Neuronal stem cell (in vitro differentiated cells): ENCODE measurements around the gene FGF1.

Experiments used
- DNase-seq: peaks from one replicate; pipeline ENCODE4 v3.0.0-alpha.2; 2013; ENCODE audit warnings: low spot score
- H2AFZ ChIP-seq: one replicate; pipeline ENCODE4 v1.6.1; 2013; ENCODE audit warnings: mild to moderate bottlenecking, low read length, inconsistent platforms
- H2AK5ac ChIP-seq: 2 replicates; pipeline ENCODE4 v1.6.1; 2013; ENCODE audit warnings: low read depth, mild to moderate bottlenecking, inconsistent platforms, low read length, moderate library complexity, mixed read lengths
- H2BK120ac ChIP-seq: 2 replicates; pipeline ENCODE4 v1.6.1; 2013; ENCODE audit warnings: low read depth, mild to moderate bottlenecking, inconsistent platforms, low read length, moderate library complexity, mixed read lengths
- H2BK12ac ChIP-seq: one replicate; pipeline ENCODE4 v1.6.1; 2013; ENCODE audit warnings: low read length, inconsistent platforms
- H2BK15ac ChIP-seq: 2 replicates; pipeline ENCODE4 v1.6.1; 2013; ENCODE audit warnings: mild to moderate bottlenecking, low read length, inconsistent platforms, mixed read lengths
- H2BK5ac ChIP-seq: one replicate; pipeline ENCODE4 v1.6.1; 2013; ENCODE audit warnings: inconsistent platforms, mild to moderate bottlenecking, low read length, moderate library complexity
- H3K14ac ChIP-seq: one replicate; pipeline ENCODE4 v1.6.1; 2013; ENCODE audit warnings: low read length, inconsistent platforms
- H3K18ac ChIP-seq: 2 replicates; pipeline ENCODE4 v1.6.1; 2013; ENCODE audit warnings: low read length, inconsistent platforms
- H3K23ac ChIP-seq: 2 replicates; pipeline ENCODE4 v1.6.1; 2013; ENCODE audit warnings: low read depth, mild to moderate bottlenecking, mixed read lengths, low read length, inconsistent platforms; ENCODE audit not compliant: poor library complexity
- H3K27ac ChIP-seq: replicated peaks from 3 replicates; pipeline ENCODE4 v1.5.1; 2013; ENCODE audit warnings: low read length, inconsistent platforms
- H3K27me3 ChIP-seq, 3 experiments: 2 replicates each; pipeline ENCODE4 v1.6.1; 2013; ENCODE audit warnings: low read length in 3 of 3, mild to moderate bottlenecking in 2 of 3, inconsistent platforms in 1 of 3, low read depth in 1 of 3, mixed read lengths in 1 of 3, moderate library complexity in 1 of 3; ENCODE audit not compliant: control insufficient read depth in 3 of 3, insufficient read depth in 3 of 3
- H3K36me3 ChIP-seq, 2 donors: replicated peaks in 1 of 2; 2 replicates each; pipeline ENCODE4 v1.6.1; 2013; ENCODE audit warnings: low read length in 2 of 2; ENCODE audit not compliant: control insufficient read depth in 2 of 2, insufficient read depth in 2 of 2
- H3K4ac ChIP-seq: 2 replicates; pipeline ENCODE4 v1.6.1; 2013; ENCODE audit warnings: inconsistent platforms, mild to moderate bottlenecking, low read length, moderate library complexity
- H3K4me1 ChIP-seq, 2 donors: 1 replicate in 1 of 2; 2 replicates in 1 of 2; pipeline ENCODE4 v1.6.1; 2013; ENCODE audit warnings: low read length in 2 of 2, low read depth in 1 of 2; ENCODE audit not compliant: control insufficient read depth in 2 of 2, insufficient read depth in 1 of 2
- H3K4me2 ChIP-seq: one replicate; pipeline ENCODE4 v1.6.1; 2013; ENCODE audit warnings: mild to moderate bottlenecking, low read length, inconsistent platforms; ENCODE audit not compliant: insufficient read depth, poor library complexity, severe bottlenecking
- H3K4me3 ChIP-seq, 2 donors: 2 replicates each; pipeline ENCODE4 v1.5.1; 2013; ENCODE audit warnings: low read length in 2 of 2, mild to moderate bottlenecking in 2 of 2, inconsistent platforms in 1 of 2, moderate library complexity in 1 of 2
- H3K79me1 ChIP-seq: one replicate; pipeline ENCODE4 v1.6.1; 2013; ENCODE audit warnings: low read depth, mild to moderate bottlenecking, inconsistent platforms, low read length, moderate library complexity
- H3K9ac ChIP-seq: one replicate; pipeline ENCODE4 v1.6.1; 2013; ENCODE audit warnings: mild to moderate bottlenecking, low read depth, low read length, inconsistent platforms; ENCODE audit not compliant: poor library complexity
- H3K9me3 ChIP-seq, 2 donors: replicated peaks in 1 of 2; 2 replicates each; pipeline versions ENCODE3 to v1.6.1; 2013; ENCODE audit warnings: low read length in 2 of 2, mild to moderate bottlenecking in 2 of 2, inconsistent platforms in 1 of 2, low read depth in 1 of 2, mixed read lengths in 1 of 2, moderate library complexity in 1 of 2; ENCODE audit not compliant: control insufficient read depth in 2 of 2, insufficient read depth in 1 of 2
- H4K8ac ChIP-seq: one replicate; pipeline ENCODE4 v1.6.1; 2013; ENCODE audit warnings: low read depth, mild to moderate bottlenecking, inconsistent platforms, low read length, moderate library complexity
- H4K91ac ChIP-seq: one replicate; pipeline ENCODE4 v1.6.1; 2013; ENCODE audit warnings: low read length, low read depth, mild to moderate bottlenecking, inconsistent platforms; ENCODE audit not compliant: poor library complexity
- WGBS, 2 donors: extraction: QIAGEN DNeasy Blood & Tissue Kit; methylation state at CpG; one replicate each; pipeline ENCODE4 v1.1.7; 2013; ENCODE audit warnings: missing lambda C conversion rate in 2 of 2, mixed read lengths in 1 of 2; ENCODE audit not compliant: insufficient read length in 2 of 2, insufficient replicate concordance in 1 of 2; ENCODE audit errors: extremely low coverage in 2 of 2; 5-methylcytosine and 5-hydroxymethylcytosine counted together

FGF1 gene

GRCh38 chr5:142611154-142611553 lies 74.7 kb downstream of the FGF1 start:
- H2AFZ ChIP-seq, result peak overlapping the region; percentile 0
- no peak overlapping the region for H3K23ac ChIP-seq
- peak; percentile 42 for DNase-seq
- H3K18ac ChIP-seq, result no peak overlapping the region
- peaks cover 0 to 2% of the 10 kb centered on the region in 2 donors for H3K4me1 ChIP-seq
- H3K4me3 ChIP-seq, result no peak overlapping the region
- no peak overlapping the region for H4K91ac ChIP-seq
- no peaks in the 10 kb centered on the region for H3K27me3 ChIP-seq
- H3K4ac ChIP-seq, result no peak overlapping the region
- no peak overlapping the region for H3K9ac ChIP-seq
- H2BK15ac ChIP-seq, result no peak overlapping the region
- H4K8ac ChIP-seq, result no peak overlapping the region
- H3K36me3 ChIP-seq, result no peaks in the 10 kb centered on the region
- H3K9me3 ChIP-seq, result no peaks in the 10 kb centered on the region
- H3K27ac ChIP-seq, result no peak overlapping the region
- H3K79me1 ChIP-seq, result no peaks in the 10 kb centered on the region
- H3K4me2 ChIP-seq, result no peak overlapping the region
- no peak overlapping the region for H2BK12ac ChIP-seq
- no peak overlapping the region for H2BK5ac ChIP-seq
- WGBS, 2 donors, result no CpG with 5 or more reads among the region's 8 CpGs
- H2AK5ac ChIP-seq, result no peak overlapping the region
- H2BK120ac ChIP-seq, result no peak overlapping the region
- no peak overlapping the region for H3K14ac ChIP-seq

- H3K36me3 ChIP-seq, result no peaks in the 10 kb centered on the region
- H3K27me3 ChIP-seq, result no peaks in the 10 kb centered on the region
- DNase-seq, result no peak
- H3K9me3 ChIP-seq, result no peaks in the 10 kb centered on the region
- H2BK12ac ChIP-seq, result no peak overlapping the region
- H3K14ac ChIP-seq, result peak overlapping the region; percentile 48
- H4K8ac ChIP-seq, result no peak overlapping the region
- peak overlapping the region; percentile 0 for H2AFZ ChIP-seq
- H3K4ac ChIP-seq, result no peak overlapping the region
- no peak overlapping the region for H3K27ac ChIP-seq
- H2BK120ac ChIP-seq, result no peak overlapping the region
- no peak overlapping the region for H2BK5ac ChIP-seq
- H2AK5ac ChIP-seq, result no peak overlapping the region
- no peak overlapping the region for H3K4me2 ChIP-seq
- no CpG with 5 or more reads among the region's 6 CpGs for WGBS, 2 donors
- no peak overlapping the region for H2BK15ac ChIP-seq
- H4K91ac ChIP-seq, result no peak overlapping the region
- H3K9ac ChIP-seq, result no peak overlapping the region
- H3K4me1 ChIP-seq, result peaks cover 0 to 6% of the 10 kb centered on the region in 2 donors
- H3K18ac ChIP-seq, result no peak overlapping the region
- H3K23ac ChIP-seq, result no peak overlapping the region
- no peaks in the 10 kb centered on the region for H3K79me1 ChIP-seq
- no peak overlapping the region for H3K4me3 ChIP-seq
Measured at GRCh38 chr5:142610176-142611001, 75.5 kb downstream of the FGF1 start.

GRCh38 chr5:142609142-142609541 lies 76.7 kb downstream of the FGF1 start:
- H3K36me3 ChIP-seq, result no peaks in the 10 kb centered on the region

GRCh38 chr5:142608081-142608480 lies 77.8 kb downstream of the FGF1 start:
- no peak overlapping the region for H2BK12ac ChIP-seq
- no CpG with 5 or more reads among the region's 7 CpGs for WGBS, 2 donors
- no peak overlapping the region for H3K27ac ChIP-seq

More at GRCh38 chr5:142609142-142609541, 76.7 kb downstream of the FGF1 start:
- Histone ChIP-seq H3K14ac (no peak overlapping the region), H3K9me3 (no peaks in the 10 kb centered on the region), H3K4me1 (peaks cover 0 to 7% of the 10 kb centered on the region in 2 donors), H3K27me3 (no peaks in the 10 kb centered on the region), H3K18ac (no peak overlapping the region), H3K4me2 (no peak overlapping the region), H3K79me1 (no peaks in the 10 kb centered on the region), H4K8ac (no peak overlapping the region), H3K23ac (no peak overlapping the region), H3K27ac (no peak overlapping the region), H2BK12ac (no peak overlapping the region), H2AFZ (no peak overlapping the region), H2AK5ac (no peak overlapping the region), H2BK5ac (no peak overlapping the region), H3K4ac (no peak overlapping the region), H3K9ac (no peak overlapping the region), H4K91ac (no peak overlapping the region), H3K4me3 (no peak overlapping the region), H2BK120ac (no peak overlapping the region), H2BK15ac (no peak overlapping the region)
- no CpG with 5 or more reads among the region's 6 CpGs for WGBS, 2 donors
- DNase-seq, result no peak

More at GRCh38 chr5:142608081-142608480, 77.8 kb downstream of the FGF1 start:
- no peak overlapping the region for H2BK120ac ChIP-seq
- no peak overlapping the region for H3K18ac ChIP-seq
- no peaks in the 10 kb centered on the region for H3K79me1 ChIP-seq
- H4K91ac ChIP-seq, result no peak overlapping the region
- H3K9me3 ChIP-seq, result no peaks in the 10 kb centered on the region
- H3K4ac ChIP-seq, result no peak overlapping the region
- H3K27me3 ChIP-seq, result no peaks in the 10 kb centered on the region
- no peak overlapping the region for H4K8ac ChIP-seq
- H3K36me3 ChIP-seq, result no peaks in the 10 kb centered on the region
- no peak overlapping the region for H2BK15ac ChIP-seq
- peaks cover 0 to 7% of the 10 kb centered on the region in 2 donors for H3K4me1 ChIP-seq
- no peak for DNase-seq
- H3K4me3 ChIP-seq, result no peak overlapping the region
- H3K23ac ChIP-seq, result no peak overlapping the region
- no peak overlapping the region for H2AK5ac ChIP-seq
- no peak overlapping the region for H3K9ac ChIP-seq
- H2BK5ac ChIP-seq, result no peak overlapping the region
- no peak overlapping the region for H3K14ac ChIP-seq
- no peak overlapping the region for H3K4me2 ChIP-seq
- H2AFZ ChIP-seq, result no peak overlapping the region
